ENCODE measurements around the gene TNIP1.

GRCh38 chr5:151067632-151068432 is 13.0 kb downstream of the TNIP1 start:
- TF ChIP-seq, protein P1, sequence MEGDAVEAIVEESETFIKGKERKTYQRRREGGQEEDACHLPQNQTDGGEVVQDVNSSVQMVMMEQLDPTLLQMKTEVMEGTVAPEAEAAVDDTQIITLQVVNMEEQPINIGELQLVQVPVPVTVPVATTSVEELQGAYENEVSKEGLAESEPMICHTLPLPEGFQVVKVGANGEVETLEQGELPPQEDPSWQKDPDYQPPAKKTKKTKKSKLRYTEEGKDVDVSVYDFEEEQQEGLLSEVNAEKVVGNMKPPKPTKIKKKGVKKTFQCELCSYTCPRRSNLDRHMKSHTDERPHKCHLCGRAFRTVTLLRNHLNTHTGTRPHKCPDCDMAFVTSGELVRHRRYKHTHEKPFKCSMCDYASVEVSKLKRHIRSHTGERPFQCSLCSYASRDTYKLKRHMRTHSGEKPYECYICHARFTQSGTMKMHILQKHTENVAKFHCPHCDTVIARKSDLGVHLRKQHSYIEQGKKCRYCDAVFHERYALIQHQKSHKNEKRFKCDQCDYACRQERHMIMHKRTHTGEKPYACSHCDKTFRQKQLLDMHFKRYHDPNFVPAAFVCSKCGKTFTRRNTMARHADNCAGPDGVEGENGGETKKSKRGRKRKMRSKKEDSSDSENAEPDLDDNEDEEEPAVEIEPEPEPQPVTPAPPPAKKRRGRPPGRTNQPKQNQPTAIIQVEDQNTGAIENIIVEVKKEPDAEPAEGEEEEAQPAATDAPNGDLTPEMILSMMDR (IDR thresholded peaks at IDR 0.05): no peak
- TF ChIP-seq TAF1 (IDR thresholded peaks at IDR 0.05; ENCODE audit: borderline replicate concordance, low read depth, low read length) (no peak), POLR2AphosphoS5 (IDR thresholded peaks at IDR 0.05; ENCODE audit: low read depth, low read length) (no peak), MXI1 (IDR thresholded peaks at IDR 0.05; ENCODE audit: low read depth, low read length) (no peak), FOXM1 (IDR thresholded peaks at IDR 0.05; ENCODE audit: low read depth) (no peak), FOXJ3 (CRISPR knock-in tag; IDR thresholded peaks at IDR 0.05) (no peak), YY1 (IDR thresholded peaks at IDR 0.05; ENCODE audit: low read depth) (no peak), NFIC (IDR thresholded peaks at IDR 0.05; ENCODE audit: borderline replicate concordance) (no peak), MAX (IDR thresholded peaks at IDR 0.05; ENCODE audit: low read depth) (no peak), EP300 (IDR thresholded peaks at IDR 0.05; ENCODE audit: borderline replicate concordance in 1 of 2, low read depth in 1 of 2, low read length in 1 of 2) (no peak), GABPA (IDR thresholded peaks at IDR 0.05; ENCODE audit: low read depth) (no peak), ZBTB33 (IDR thresholded peaks at IDR 0.05; ENCODE audit: borderline replicate concordance, low read depth) (no peak), RAD21 (IDR thresholded peaks at IDR 0.05; ENCODE audit: low read length) (no peak)
- TF ChIP-seq, protein P2, sequence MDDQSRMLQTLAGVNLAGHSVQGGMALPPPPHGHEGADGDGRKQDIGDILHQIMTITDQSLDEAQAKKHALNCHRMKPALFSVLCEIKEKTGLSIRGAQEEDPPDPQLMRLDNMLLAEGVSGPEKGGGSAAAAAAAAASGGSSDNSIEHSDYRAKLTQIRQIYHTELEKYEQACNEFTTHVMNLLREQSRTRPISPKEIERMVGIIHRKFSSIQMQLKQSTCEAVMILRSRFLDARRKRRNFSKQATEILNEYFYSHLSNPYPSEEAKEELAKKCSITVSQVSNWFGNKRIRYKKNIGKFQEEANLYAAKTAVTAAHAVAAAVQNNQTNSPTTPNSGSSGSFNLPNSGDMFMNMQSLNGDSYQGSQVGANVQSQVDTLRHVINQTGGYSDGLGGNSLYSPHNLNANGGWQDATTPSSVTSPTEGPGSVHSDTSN (IDR thresholded peaks at IDR 0.05): no peak

Measured in SK-N-SH (cell line).